Activated naive CD4-positive, alpha-beta T cell treated with anti-CD3 and anti-CD28 coated beads for 36 hours (primary cell): ENCODE results near the gene ASMTL. TPM values are rescaled to one million over a fixed set of nuclear protein-coding genes. Genes with fewer than 3 reads are reported as not detected.

ENCODE experiments used
- CTCF ChIA-PET: fragments of 350-600 bp; sonication (Branson Sonifier 250); formaldehyde crosslinking; loops from one replicate; lab custom pipeline; 2021; ENCODE audit warnings: antibody characterized with exemption; lab: Charles Lee
- DNase-seq: peaks from one replicate; pipeline ENCODE4 v3.0.0-alpha.2; 2020
- H3K27ac Mint-ChIP-seq: one replicate; pipeline ENCODE4 v1.8.0; 2021; ENCODE audit warnings: mild to moderate bottlenecking, mixed read lengths
- H3K27me3 Mint-ChIP-seq: one replicate; pipeline ENCODE4 v1.8.0; 2021; ENCODE audit warnings: low read depth, mixed read lengths
- H3K36me3 Mint-ChIP-seq: one replicate; pipeline ENCODE4 v1.8.0; 2021; ENCODE audit warnings: low read depth, mixed read lengths
- H3K4me1 Mint-ChIP-seq: one replicate; pipeline ENCODE4 v1.8.0; 2021; ENCODE audit warnings: low read depth, mixed read lengths
- H3K4me3 Mint-ChIP-seq: one replicate; pipeline ENCODE4 v1.8.0; 2021; ENCODE audit warnings: mild to moderate bottlenecking, moderate library complexity, mixed read lengths
- H3K9me3 Mint-ChIP-seq: one replicate; pipeline ENCODE4 v1.8.0; 2021; ENCODE audit warnings: mixed read lengths
- intact Hi-C: fragments of 100-400 bp; cut with micrococcal nuclease; formaldehyde crosslinking; loops from one replicate; pipeline ENCODE4 v1.15.1; 2023
- total RNA-seq, 2 experiments: library from RNA; stranded (reverse); gene quantifications; one replicate each; pipeline ENCODE4 v1.2.3, GENCODE V29; 2021

Gene ASMTL
- total RNA-seq, 2 experiments from 2014 or later = 45.1 to 47.2 TPM

DNA sequence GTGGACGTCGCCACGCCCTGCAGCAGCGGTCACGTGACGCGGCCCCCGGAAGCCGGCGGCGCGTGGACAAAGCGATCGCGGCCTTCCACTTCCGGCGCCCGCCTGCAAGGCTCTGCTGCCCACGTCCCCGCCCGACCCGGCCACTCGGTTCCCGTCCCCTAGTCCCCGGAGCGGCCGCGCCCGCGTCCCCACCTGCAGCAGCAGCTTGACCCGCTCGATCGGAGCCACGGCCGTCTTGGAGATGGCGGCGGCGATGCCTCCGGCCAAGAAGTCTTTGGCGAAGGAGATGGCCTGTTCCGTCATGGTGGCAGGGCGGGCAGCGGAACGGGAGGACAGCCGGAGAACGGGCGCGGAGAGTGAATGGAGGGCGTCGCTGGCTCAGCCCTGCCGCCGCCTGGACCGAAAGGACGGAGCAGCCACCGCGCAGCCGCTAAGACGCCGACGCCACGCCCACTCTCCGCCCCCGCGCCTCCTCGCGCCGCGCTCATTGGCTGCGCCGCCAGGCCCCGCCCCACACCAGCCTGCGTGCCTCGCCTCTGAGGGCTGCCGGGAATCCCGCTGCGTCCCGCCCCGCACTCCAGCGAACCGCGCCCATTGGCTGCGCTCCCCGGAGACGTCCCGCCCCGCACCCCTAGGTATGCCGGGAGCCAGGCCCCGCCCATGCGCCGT, 60.9 kb downstream of the ASMTL start, which contains the start of gene SLC25A6:
TSS of gene SLC25A6 (minus strand) at position 407 of the 669 bp plus-strand sequence. CDS start at position 303, 104 bp downstream.
- CTCF ChIA-PET = no interaction called here
- Mint-ChIP-seq H3K9me3 (no peaks in the 10 kb centered on the region), H3K27ac (peak within 1 kb of the TSS; percentile 90), H3K4me3 (peak within 1 kb of the TSS; percentile 91), H3K27me3 (no peaks in the 10 kb centered on the region), H3K4me1 (peaks cover 63% of the 10 kb centered on the region), H3K36me3 (peaks cover 54% of the 10 kb centered on the region)
- intact Hi-C loops = loop anchor here (1.0 to 10.0 kb wide), 9 partner anchors 61 to 1223 kb away; partner anchors contain the start of genes AKAP17A, GTPBP6 and P2RY8
- peak; percentile 99 for DNase-seq

DNA sequence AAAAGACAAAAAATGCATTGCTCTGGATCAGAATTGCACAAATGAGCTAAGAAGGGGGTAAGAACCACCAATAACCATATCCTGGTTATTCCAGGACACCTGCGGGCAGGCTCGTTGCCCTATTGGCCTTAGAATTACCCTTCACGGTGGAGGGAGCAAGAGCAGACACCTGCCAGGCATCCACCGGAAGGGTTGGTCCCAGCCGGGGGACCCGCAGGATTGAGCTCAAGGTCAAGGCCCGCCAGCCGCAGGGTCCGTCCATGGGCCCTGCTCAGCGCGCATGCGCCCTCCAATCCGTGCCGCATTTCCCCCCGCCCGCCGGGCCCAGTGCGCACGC, 61.4 kb downstream of the ASMTL start:
- Mint-ChIP-seq H3K36me3 (peaks cover 59% of the 10 kb centered on the region), H3K9me3 (no peaks in the 10 kb centered on the region), H3K4me1 (peaks cover 63% of the 10 kb centered on the region), H3K27me3 (no peaks in the 10 kb centered on the region), H3K4me3 (peak overlapping the region; percentile 91), H3K27ac (peak overlapping the region; percentile 90)
- intact Hi-C loops = loop anchor here (1.0 to 10.0 kb wide), 2 partner anchors 266 to 1223 kb away; no protein-coding TSS in a partner anchor
- CTCF ChIA-PET = no interaction called here
- DNase-seq = no peak

DNA sequence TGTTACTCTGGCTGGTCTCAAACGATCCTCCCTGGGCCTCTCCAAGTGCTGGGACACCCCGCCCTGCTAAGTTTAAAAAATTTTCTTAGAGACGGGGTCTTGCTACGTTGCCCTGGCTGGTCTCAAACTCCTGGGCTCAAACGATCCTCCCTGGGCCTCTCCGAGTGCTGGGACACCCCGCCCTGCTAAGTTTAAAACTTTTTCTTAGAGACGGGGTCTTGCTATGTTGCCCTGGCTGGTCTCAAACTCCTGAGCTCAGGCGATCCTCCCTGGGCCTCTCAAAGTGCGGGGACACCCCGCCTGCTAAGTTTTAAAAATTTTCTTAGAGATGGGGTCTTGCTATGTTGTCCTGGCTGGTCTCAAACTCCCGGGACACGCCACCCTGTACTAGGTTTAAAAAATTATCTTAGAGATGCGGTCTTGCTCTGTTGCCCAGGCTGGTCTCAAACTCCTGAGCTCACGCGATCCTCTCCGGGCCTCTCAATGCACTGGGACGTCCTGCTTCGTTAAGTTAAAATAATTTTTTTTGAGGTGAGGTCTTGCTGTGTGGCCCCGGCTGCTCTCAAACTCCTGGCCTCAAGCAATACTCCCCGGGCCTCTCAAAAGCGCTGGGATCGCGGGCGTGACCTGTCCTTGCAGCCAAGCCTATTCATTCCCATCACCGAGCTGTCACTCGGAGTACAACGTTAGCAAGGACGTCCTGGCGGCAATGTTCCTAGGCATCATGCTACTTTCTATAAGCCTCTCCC, 61.9 kb downstream of the ASMTL start:
- intact Hi-C loops = loop anchor here (1.0 to 10.0 kb wide), 2 partner anchors 267 to 1224 kb away; no protein-coding TSS in a partner anchor
- CTCF ChIA-PET = no interaction called here
- H3K27me3 Mint-ChIP-seq = no peaks in the 10 kb centered on the region
- H3K27ac Mint-ChIP-seq = peak overlapping the region; percentile 90
- H3K4me1 Mint-ChIP-seq = peaks cover 58% of the 10 kb centered on the region
- peak overlapping the region; percentile 91 for H3K4me3 Mint-ChIP-seq
- no peaks in the 10 kb centered on the region for H3K9me3 Mint-ChIP-seq
- peaks cover 56% of the 10 kb centered on the region for H3K36me3 Mint-ChIP-seq
- DNase-seq = no peak

GRCh38 chrX:1389993-1390285, 62.8 kb downstream of the ASMTL start:
- Mint-ChIP-seq H3K4me3 (peak overlapping the region; percentile 52), H3K27me3 (no peaks in the 10 kb centered on the region), H3K36me3 (peaks cover 55% of the 10 kb centered on the region), H3K9me3 (no peaks in the 10 kb centered on the region), H3K27ac (no peak overlapping the region), H3K4me1 (peaks cover 49% of the 10 kb centered on the region)
- intact Hi-C loops = loop anchor here (10.0 kb wide), 1 partner anchor 1225 kb away; no protein-coding TSS in a partner anchor
- CTCF ChIA-PET = no interaction called here
- no peak for DNase-seq

DNA sequence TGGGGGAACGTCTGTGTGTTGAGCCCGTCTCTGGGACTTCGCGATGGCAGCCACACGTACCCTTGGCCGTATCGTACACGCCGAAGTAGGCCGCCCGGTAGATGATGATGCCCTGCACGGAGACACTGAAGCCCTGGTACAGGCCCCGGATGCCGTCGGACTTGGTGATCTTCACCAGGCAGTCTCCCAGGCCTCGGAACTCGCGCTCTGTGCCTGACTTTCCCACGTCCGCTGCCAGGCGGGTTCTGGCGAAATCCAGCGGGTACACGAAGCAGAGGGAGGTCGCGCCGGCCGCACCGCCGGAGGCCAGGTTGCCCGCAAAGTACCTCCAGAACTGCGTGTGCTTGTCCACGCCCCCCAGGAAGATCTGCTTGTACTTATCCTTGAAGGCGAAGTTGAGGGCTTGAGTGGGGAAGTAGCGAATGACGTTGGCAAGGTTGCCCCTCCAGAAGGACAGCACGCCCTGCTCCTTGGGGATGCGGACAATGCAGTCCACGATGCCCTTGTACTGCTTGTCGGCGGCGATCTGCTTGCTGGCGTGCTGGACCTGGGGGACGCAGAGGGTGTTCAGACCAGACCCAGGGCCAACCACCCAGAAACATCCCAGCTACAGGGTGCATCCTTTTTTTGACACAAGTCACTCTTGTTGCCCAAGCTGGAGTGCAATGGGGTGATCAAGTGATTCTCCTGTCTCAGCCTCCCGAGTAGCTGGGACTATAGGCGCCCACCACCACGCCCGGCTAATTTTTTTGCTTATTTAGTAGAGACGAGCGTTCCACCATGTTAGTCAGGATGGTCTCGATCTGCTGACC, 63.3 kb downstream of the ASMTL start:
- Mint-ChIP-seq H3K4me1 (peaks cover 44% of the 10 kb centered on the region), H3K4me3 (peak overlapping the region; percentile 52), H3K27ac (no peak overlapping the region), H3K27me3 (no peaks in the 10 kb centered on the region), H3K9me3 (no peaks in the 10 kb centered on the region), H3K36me3 (peaks cover 60% of the 10 kb centered on the region)
- DNase-seq = no peak
- intact Hi-C loops = no loop called here
- CTCF ChIA-PET = no interaction called here

- H3K27me3 Mint-ChIP-seq = no peaks in the 10 kb centered on the region
- H3K27ac Mint-ChIP-seq = no peak overlapping the region
- peaks cover 64% of the 10 kb centered on the region for H3K36me3 Mint-ChIP-seq
- intact Hi-C loops = no loop called here
- H3K4me3 Mint-ChIP-seq = peak overlapping the region; percentile 39
- H3K4me1 Mint-ChIP-seq = peaks cover 37% of the 10 kb centered on the region
- no peak for DNase-seq
- no peaks in the 10 kb centered on the region for H3K9me3 Mint-ChIP-seq
- CTCF ChIA-PET = no interaction called here
Observed at GRCh38 chrX:1388651-1389050, 64.1 kb downstream of the ASMTL start.

DNA sequence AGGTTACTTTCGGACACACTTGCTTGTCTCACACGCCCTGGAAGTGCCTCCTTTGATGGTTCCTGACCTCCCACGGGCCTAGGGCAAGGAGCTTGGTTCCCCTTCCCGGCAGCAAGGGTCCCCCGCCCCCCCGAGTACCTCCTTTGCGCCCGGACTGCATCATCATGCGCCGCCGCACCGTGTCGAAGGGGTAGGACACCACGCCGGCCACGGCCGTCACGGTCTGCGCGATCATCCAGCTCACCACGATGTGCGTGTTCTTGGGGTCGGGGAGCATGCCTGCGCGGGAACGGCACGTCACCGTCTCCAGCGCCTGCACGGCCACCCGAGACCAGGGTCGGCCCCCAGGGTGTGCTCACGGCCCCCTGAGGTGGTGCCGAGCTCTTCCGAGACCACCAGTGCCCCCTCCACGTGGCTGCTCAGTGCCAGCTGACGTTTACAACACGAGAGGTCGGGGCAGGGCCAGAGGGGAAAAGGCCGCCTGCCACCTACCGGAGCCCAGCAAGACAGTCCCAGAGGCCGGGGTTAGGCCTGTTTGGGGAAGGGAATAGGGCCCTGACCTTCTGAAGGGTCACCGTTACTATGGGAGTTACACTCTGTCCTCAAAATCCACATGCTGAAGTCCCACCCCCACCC, 65.5 kb downstream of the ASMTL start:
- intact Hi-C loops = no loop called here
- Mint-ChIP-seq H3K27ac (peak overlapping the region; percentile 5), H3K27me3 (no peaks in the 10 kb centered on the region), H3K36me3 (peaks cover 67% of the 10 kb centered on the region), H3K4me3 (no peak overlapping the region), H3K4me1 (peaks cover 31% of the 10 kb centered on the region), H3K9me3 (no peaks in the 10 kb centered on the region)
- CTCF ChIA-PET = no interaction called here
- DNase-seq = no peak

- Mint-ChIP-seq H3K36me3 (peaks cover 69% of the 10 kb centered on the region), H3K4me1 (peaks cover 31% of the 10 kb centered on the region), H3K27ac (no peak overlapping the region), H3K27me3 (no peaks in the 10 kb centered on the region), H3K9me3 (no peaks in the 10 kb centered on the region), H3K4me3 (no peak overlapping the region)
- no peak for DNase-seq
- CTCF ChIA-PET = no interaction called here
- intact Hi-C loops = no loop called here
Observed at GRCh38 chrX:1386338-1387127, 66.2 kb downstream of the ASMTL start.

DNA sequence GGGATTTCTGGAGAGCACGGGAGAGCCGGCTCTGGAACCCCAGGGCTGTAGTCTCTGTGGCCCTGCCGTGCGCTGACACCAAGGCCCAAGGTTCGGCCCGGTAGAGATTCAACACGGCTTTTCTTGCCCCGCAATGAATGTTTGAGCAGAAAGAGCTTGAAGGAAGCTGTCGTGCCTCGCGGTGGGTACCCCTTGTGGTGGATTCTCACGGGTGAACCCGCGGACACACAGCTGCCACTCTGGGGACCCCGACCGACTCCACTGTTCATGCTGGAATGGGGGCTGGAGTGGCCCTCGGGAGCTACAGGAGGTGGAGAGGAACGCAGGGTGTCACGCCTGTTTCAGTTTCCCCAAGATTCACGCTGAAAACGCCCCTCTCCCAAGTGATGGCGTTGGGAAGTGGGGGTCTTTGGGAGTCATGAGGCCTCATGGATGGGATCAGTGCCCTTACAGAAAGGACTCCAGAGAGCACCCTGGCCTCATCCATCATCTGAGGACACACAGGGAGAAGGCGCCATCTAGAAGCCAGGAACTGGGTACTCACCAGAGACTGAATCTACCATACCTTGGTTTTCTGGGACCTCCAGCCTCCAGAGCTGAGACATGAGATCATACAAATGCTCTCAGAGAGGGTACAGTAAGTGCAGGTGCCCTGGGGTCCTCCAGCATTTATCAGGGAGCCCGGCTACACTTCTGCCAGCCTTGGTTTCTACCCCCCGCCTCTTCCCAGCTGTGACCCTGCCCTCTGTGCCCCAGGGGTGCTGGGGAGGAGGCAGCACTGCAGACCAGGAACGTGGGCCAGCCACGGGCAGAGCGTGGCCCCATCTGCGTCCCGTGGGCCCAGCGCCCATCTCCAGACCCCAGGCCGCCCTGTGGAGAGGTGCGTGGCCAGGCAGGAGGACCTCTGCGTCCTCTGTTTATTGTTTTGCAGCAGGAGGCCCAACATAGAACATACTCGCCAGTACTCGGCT, 67.2 kb downstream of the ASMTL start:
- Mint-ChIP-seq H3K4me3 (no peak overlapping the region), H3K9me3 (no peaks in the 10 kb centered on the region), H3K36me3 (peaks cover 60% of the 10 kb centered on the region), H3K27me3 (no peaks in the 10 kb centered on the region), H3K4me1 (peaks cover 25% of the 10 kb centered on the region), H3K27ac (no peak overlapping the region)
- intact Hi-C loops = no loop called here
- CTCF ChIA-PET = no interaction called here
- DNase-seq = no peak

- H3K4me3 Mint-ChIP-seq = no peak overlapping the region
- intact Hi-C loops = no loop called here
- peaks cover 55% of the 10 kb centered on the region for H3K36me3 Mint-ChIP-seq
- H3K9me3 Mint-ChIP-seq = no peaks in the 10 kb centered on the region
- DNase-seq = no peak
- H3K27me3 Mint-ChIP-seq = no peaks in the 10 kb centered on the region
- peaks cover 22% of the 10 kb centered on the region for H3K4me1 Mint-ChIP-seq
- no peak overlapping the region for H3K27ac Mint-ChIP-seq
- CTCF ChIA-PET = no interaction called here
Observed at GRCh38 chrX:1384658-1385252, 68.0 kb downstream of the ASMTL start.
